ENCODE results near the gene MED8. TPM values are rescaled to one million over a fixed set of nuclear protein-coding genes. Genes with fewer than 3 reads are reported as not detected.

Gene MED8
- total and polyA plus RNA-seq, 2 of the 4 experiments (the other 2 are of a cell fraction), result 61.1 to 120 TPM

GRCh38 chr1:43398227-43398626, 8.6 kb upstream of the MED8 start:
- Histone ChIP-seq H3K23ac (ENCODE audit: low read depth, low read length) (no peak overlapping the region), H4K5ac (ENCODE audit: low read depth, low read length) (no peak overlapping the region), H2AK5ac (ENCODE audit: low read depth, low read length) (no peak overlapping the region), H2AFZ (replicated peaks; ENCODE audit: low read length, poor library complexity) (no peak overlapping the region), H3K4me3 (ENCODE audit: insufficient read depth, low read depth, low read length) (no peak overlapping the region), H3K9me3 (ENCODE audit: control insufficient read depth, insufficient read depth, low read length) (no peaks in the 10 kb centered on the region), H3K79me1 (ENCODE audit: low read depth in 1 of 2, low read length in 2 of 2) (peaks cover 41 to 70% of the 10 kb centered on the region in 2 experiments), H3K27me3 (ENCODE audit: control insufficient read depth, insufficient read depth, low read length) (no peaks in the 10 kb centered on the region), H3K4ac (ENCODE audit: low read depth, low read length) (no peak overlapping the region), H3K9me1 (ENCODE audit: insufficient read depth, low read length) (peaks cover 8% of the 10 kb centered on the region; the same call in 1 of the 2 replicates), H2BK20ac (ENCODE audit: low read depth, low read length) (no peak overlapping the region), H3K4me2 (ENCODE audit: low read depth, low read length) (no peak overlapping the region), H3K56ac (ENCODE audit: extremely low read depth, insufficient read depth, low read length) (no peak overlapping the region), H2BK5ac (ENCODE audit: low read depth, low read length, poor library complexity, severe bottlenecking) (no peak overlapping the region), H3K14ac (replicated peaks; ENCODE audit: low read depth, low read length) (no peak overlapping the region), H3K36me3 (ENCODE audit: control insufficient read depth, insufficient read depth, low read length) (peaks cover 6% of the 10 kb centered on the region), H3K9ac (ENCODE audit: low read depth, low read length) (no peak overlapping the region), H2BK120ac (ENCODE audit: low read depth, low read length) (no peak overlapping the region), H3K4me1 (ENCODE audit: control insufficient read depth, insufficient read depth, low read length) (no peaks in the 10 kb centered on the region), H2BK15ac (ENCODE audit: low read depth, low read length) (no peak overlapping the region), H4K91ac (ENCODE audit: insufficient read depth, low read depth, low read length) (no peak overlapping the region), H3K18ac (ENCODE audit: low read depth, low read length) (no peak overlapping the region), H4K8ac (ENCODE audit: low read depth in 2 of 2, low read length in 2 of 2) (no peak overlapping the region), H2AK9ac (replicated peaks; ENCODE audit: low read depth, low read length, poor library complexity) (no peak overlapping the region), H4K20me1 (ENCODE audit: insufficient read depth, low read length) (no peaks in the 10 kb centered on the region; the same call in 1 of the 2 replicates), H3K27ac (ENCODE audit: insufficient read depth, low read length) (no peak overlapping the region)
- DNase-seq (no peak), ATAC-seq (ENCODE audit: low read depth) (no peak)
- dilution Hi-C loops (cut with HindIII; ENCODE audit: low sequenced_read_pairs, unreplicated experiment) (no loop called here), intact Hi-C loops (cut with micrococcal nuclease) (no loop called here), in situ Hi-C loops (cut with MboI; ENCODE audit: low sequenced_read_pairs) (no loop called here)
- CTCF ChIA-PET, result no interaction called here
- WGBS, 2 experiments (ENCODE audit: extremely low coverage in 2 of 2, insufficient read length in 1 of 2), result 100% methylated on average over 3 of the region's 3 CpGs; no CpG with 5 or more reads in 1 of the 2 experiments
- TF ChIP-seq USF2 (IDR thresholded peaks at IDR 0.05; ENCODE audit: low read depth, low read length) (no peak), MXI1 (IDR thresholded peaks at IDR 0.05; ENCODE audit: borderline replicate concordance, low read depth, low read length) (no peak), RFX5 (IDR thresholded peaks at IDR 0.05; ENCODE audit: low read depth, low read length) (no peak), RAD21 (IDR thresholded peaks at IDR 0.05; ENCODE audit: low read length) (no peak), FOS (IDR thresholded peaks at IDR 0.05; ENCODE audit: low read depth, low read length) (no peak), BHLHE40 (IDR thresholded peaks at IDR 0.05; ENCODE audit: low read depth, low read length) (no peak), CHD1 (IDR thresholded peaks at IDR 0.05; ENCODE audit: low read depth, low read length) (no peak), POLR2A (IDR thresholded peaks at IDR 0.05; ENCODE audit: low read depth, low read length) (no peak), MAFK (IDR thresholded peaks at IDR 0.05; ENCODE audit: low read depth, low read length) (no peak), CTCF (conservative IDR thresholded peaks at IDR 0.05; ENCODE audit: low read depth, low read length) (no peak), CEBPB (IDR thresholded peaks at IDR 0.05; ENCODE audit: low read depth, low read length) (no peak), RCOR1 (IDR thresholded peaks at IDR 0.05; ENCODE audit: insufficient replicate concordance, low read length) (no peak), MAZ (IDR thresholded peaks at IDR 0.05; ENCODE audit: borderline replicate concordance, low read depth, low read length) (no peak), NFE2L2 (IDR thresholded peaks at IDR 0.05; ENCODE audit: low read depth, low read length) (no peak), SMC3 (IDR thresholded peaks at IDR 0.05; ENCODE audit: low read depth, low read length) (no peak), ELK1 (IDR thresholded peaks at IDR 0.05; ENCODE audit: borderline replicate concordance, low read depth, low read length) (no peak)
- BruUV-seq (replicated peaks), result no TSS peak
- POLR2A ChIA-PET (ENCODE audit: unreplicated experiment), result no interaction called here

Data from IMR-90 (cell line).